HG03520 (cell line): ENCODE results near the gene CARS1.
A peak's percentile ranks its signal among the peaks of the same experiment; 100 is the strongest.

ENCODE experiments used
- ATAC-seq: cut with Tn5 transposase; IDR thresholded peaks from one replicate; pipeline ENCODE4 v1.9.1; 2021; ENCODE audit warnings: mild to moderate bottlenecking, moderate library complexity; ENCODE audit not compliant: unreplicated experiment

CARS1 gene

GRCh38 chr11:3057069-3057963, at the start of gene CARS1:
CARS1 (minus strand) TSS chr11:3057423; CDS start chr11:3057367, 56 bp downstream.
- ATAC-seq: peak; percentile 96

DNA sequence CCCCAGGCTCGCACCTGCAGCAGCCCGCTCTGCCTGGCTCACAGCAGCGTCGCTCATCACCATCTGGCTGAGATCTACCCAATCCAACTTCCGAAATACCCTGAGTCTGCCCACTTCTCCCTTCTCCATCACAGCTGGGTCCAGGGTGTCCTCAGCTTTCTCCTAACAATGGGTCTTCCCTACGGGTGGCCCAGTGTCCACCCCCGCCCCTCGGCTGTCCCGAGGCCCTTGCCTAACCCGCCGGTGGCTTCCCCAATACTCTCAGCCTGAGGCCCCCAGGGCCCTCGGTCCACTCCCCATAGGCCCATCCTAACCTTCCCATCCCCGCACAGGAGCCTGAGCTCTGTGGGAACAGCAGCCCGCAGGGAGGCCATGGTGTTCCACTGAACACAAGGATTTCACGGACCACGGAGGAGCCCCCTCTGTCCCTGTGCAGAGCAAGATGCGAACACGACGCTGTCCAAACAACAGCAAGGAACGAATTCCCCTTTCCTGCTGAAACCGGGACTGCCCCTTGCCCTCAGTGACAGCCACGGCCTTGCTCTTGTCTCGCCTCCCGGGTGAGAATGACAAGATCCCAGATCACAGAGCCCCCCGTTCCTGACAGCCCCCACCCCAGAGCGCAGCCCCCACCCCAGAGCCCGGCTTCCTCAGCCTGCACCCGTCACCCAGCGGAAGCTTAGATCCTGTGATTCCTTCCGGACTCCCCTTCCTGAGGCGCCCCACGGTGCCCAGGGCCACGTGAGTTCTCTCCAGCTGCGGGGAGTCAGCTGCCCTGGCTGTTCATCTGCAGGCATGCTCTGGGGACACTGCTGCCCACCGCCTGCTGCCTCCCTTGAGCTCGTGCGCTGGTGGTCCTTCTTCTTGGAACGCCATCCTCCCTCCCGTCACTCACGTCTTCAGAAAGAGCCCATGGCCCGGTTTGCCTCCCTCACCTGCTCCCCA, 48.8 kb upstream of the CARS1 start:
- no peak for ATAC-seq

DNA sequence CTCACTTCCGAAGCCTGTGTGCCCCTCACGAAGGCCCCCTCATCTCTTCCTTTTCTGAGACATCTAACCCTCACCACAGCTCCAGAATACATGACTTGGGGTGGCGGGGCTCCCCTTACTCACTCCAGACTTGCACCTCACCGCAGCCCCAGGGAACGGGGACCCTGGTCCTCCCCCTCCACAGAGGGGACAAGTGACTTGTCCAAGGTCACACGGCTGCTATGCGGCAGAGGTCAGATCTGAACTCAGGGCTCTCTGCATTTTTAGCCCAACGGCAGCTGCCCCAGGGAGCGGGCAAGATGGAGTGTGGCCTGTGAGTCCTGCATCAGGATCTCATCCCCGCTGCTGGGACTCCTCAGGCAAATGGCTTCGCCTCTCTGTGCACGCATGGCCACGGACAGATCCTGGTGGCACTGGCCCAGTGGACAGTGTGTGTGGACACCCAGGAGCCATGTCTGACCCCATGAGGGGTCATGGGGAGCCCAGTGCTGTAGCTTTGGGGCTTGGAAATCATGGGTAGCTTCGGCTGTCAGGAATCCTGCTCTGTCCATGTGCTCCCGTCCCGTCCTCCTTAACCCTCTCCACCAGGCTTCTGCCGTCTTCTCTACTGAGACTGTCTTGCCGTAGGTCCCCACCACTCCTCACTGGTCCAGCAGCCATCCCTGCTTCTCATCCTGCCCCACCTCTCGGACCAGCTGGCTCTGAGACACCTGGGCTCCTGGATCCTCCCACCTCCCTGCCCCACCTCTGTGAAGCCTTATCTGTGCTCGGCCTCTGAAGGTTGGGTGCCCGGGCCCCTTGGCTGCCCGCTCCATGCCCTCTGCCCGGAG, 48.0 kb upstream of the CARS1 start:
- no peak for ATAC-seq

DNA sequence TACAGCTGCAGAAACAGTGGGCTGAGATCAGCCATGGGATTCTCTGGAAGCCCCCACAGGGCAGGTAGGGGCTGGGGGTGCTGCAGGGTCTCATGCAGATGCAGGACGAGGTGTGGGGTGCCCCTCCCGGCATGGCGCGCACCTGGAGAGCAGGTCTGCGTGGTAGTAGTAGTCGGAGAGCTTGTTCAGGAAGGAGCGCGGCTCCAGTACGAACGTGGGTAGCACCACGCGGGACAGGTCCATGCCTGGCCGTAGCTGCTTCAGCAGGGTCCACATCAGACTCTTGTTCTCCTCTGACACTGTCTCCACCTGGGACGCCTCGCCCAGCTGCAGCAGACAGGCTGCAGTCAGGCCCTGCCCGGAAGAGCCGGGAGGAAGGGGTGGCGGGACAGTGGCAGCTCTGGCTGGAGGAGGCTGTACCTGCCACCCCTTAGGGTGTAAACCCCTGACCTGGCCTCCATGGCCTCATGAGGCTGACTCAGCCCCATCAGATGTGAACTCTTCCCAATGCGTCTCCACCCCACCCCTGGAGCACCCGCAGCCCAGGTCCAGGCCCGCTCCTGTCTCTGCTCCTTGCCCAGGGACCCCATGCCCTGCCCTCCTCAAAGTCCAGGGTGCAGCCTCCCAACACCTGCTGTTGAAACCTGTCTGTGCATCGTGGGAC, 47.0 kb upstream of the CARS1 start:
- no peak for ATAC-seq

DNA sequence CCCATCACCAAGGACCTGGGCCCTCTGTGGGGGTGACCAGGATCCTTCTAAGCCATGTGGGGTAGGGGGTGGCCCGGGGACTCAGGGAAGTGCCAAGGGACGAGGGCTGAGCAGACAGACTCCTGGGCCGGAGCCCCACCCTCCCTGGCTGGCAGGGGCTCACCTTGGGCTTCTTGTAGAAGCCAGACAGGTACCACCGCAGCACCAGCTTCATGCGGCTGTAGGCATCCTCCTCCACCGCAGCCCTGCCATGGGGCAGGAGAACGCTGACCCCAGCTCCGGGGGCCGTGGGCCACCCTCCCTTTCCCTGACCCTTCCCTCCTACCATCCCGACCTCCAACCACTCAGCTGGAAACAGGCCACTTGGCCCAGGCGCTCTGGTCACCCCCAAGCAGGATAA, 45.9 kb upstream of the CARS1 start:
- no peak for ATAC-seq

DNA sequence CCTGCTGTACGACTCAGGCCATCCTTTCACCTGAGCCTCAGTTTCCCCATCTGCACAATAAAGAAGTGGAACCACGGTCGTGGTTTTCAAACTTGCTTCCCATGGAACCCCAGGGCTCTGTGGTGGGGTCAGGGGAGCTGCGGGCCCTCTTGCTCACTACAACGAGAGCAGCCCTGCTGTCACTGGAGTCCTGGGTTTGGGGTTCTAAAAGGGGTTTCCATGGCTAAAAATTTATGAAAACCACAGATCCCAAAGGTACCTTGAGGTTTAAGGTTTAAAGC, 45.4 kb upstream of the CARS1 start:
- ATAC-seq: no peak

DNA sequence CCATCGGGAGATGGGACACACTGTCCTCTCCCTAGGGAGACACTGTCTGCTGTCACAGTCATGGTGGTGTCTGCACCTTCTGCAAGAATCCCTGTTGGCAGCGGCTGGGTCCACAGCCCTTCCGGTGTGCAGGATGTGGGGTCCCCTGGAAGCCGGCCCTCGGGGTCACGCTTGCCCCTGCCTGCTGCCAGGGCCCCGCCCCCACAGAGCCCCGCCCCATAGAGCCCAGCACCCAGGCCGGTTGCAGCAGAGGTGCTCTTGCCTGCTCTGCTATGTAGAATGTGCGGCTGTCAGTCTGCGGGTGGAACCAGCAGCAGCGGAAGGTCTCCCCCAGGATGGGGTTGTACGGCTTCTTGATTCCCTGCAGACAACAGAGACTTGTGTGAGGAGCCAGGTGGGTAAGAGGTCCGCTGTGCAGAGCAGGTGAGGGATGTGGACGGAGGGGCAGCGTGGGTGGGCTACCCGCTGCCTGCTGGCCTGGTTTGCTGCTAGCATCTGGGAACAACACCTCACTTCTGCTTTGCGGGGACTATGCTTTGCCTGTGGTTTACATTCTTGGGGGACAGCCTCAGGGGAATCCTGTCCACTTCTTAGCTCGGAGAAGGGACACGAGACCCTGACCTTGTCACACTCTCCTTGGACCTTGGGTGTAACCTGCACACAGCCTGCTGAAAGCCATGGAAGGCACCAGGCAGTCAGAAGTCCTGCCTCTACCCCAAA, 44.9 kb upstream of the CARS1 start:
- ATAC-seq: no peak

GRCh38 chr11:3099178-3099577, 42.0 kb upstream of the CARS1 start:
- no peak for ATAC-seq

- no peak for ATAC-seq
These were observed 39.8 kb upstream of the CARS1 start for GRCh38 chr11:3096909-3097530.

GRCh38 chr11:3095712-3096361, 38.6 kb upstream of the CARS1 start:
- ATAC-seq: no peak

DNA sequence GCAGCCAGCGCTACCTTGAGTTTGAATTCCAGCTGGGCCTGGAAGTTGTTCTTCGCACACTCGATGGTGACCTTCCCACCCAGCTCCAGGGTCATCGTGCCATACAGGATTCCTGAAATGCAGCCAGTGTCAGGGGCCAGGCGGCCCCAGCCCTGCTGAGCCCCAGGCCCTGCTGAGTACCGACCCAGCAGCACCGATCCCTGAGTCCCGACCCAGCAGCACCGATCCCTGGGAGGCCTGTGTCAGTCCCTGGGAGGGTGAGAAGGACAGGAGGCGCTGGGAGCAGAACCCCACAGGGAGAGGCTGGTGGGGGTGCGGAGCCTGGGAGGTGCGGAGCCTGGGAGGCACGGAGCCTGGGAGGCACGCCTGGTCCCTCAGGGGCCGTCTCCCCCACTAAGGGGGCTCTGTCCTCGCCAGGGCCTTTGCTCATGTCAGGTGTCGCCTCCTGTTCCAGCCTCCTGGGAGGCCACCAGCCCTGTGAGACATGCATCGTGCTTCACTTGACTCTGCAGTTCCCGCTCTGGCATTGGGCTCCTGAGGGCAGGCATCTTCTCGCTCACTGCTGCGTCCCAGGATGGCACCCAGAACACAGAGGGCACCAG, 37.1 kb upstream of the CARS1 start:
- ATAC-seq: no peak

- no peak for ATAC-seq
These were observed 36.3 kb upstream of the CARS1 start for GRCh38 chr11:3093281-3094191.

DNA sequence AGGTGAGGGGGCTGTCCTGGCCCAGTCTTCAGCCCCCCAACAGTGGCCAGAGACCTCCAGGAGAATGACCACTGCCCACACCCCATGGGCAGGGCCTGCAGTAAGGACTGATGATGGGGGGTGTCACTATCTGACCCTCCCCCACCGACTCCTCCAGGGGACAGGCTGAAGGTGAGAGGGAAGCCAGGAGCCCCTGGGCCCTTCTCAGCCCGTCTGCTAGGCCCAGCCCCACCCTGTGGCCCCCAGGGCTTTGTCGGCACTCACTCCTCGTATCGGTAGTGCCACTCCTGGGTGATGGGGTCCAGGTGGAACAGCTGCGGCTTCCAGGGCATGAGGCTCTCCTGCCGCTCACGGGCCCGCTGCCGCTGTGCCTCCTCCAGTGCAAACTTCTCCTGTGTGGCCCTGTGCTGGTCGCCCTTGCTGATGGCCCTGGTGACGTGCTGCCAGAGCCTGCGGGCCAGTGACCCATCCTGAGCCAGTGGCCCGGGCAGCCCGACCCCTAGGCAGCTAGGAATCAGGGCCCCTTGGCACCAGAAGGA, 35.4 kb upstream of the CARS1 start:
- no peak for ATAC-seq

DNA sequence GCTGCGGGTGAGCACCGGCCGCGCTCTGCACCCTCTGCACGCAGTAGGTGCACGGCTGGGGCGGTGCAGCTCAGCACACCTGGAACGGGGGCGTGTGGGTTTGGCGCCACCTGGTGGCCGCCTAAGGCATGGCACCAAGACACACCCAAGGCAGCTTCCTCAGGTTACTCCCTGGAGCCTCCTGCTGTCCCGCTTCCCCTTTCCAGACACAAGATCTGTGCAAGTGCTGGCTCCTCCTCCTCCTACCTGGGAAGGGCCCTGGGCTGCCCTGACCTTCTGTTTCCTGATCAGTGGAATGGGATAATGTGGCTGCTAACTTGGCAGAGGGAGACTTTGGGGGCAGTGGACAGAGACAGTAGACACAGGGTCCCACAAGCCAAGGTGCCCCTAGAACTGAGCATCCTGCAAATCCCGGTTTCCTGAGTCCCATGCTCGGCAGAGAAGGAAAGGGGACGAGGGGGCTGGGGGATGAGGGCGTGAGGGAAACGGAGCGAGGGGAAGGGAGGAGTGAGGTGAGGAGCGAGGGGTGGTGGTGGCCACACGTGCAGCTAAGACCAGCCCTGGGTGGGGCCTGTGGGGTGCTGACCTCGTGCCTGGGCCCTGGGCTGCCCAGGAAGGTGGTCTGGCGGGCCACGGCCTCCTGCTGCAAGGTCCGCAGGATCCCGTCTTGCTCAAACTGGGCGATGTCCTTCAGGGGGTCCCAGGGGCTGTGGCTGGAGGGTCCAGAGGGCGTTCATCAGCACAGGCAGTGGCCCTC, 34.8 kb upstream of the CARS1 start:
- ATAC-seq: no peak

GRCh38 chr11:3091081-3091845, 34.0 kb upstream of the CARS1 start:
- no peak for ATAC-seq
